IMR-90 (cell line): ENCODE measurements around the gene KRT4. TPM values are rescaled to one million over a fixed set of nuclear protein-coding genes. Genes with fewer than 3 reads are reported as not detected.
A peak's percentile ranks its signal among the peaks of the same experiment; 100 is the strongest.

Experiments used
- ATAC-seq: fragments of 200-7000 bp; cut with Tn5 transposase; 2 replicates; pipeline ENCODE4 v1.9.1; 2020; ENCODE audit warnings: low read depth, mild to moderate bottlenecking, moderate library complexity
- BruUV-seq: library from RNA; stranded (reverse); fragments of 400-500 nt; replicated peaks from 2 replicates; lab custom pipeline; 2021; lab: Mats Ljungman, UMichigan
- CTCF ChIA-PET: fragments of 300-600 bp; formaldehyde crosslinking; extraction: SDS; loops from one replicate; lab custom pipeline; 2021; ENCODE audit warnings: antibody characterized with exemption; lab: Yijun Ruan, JAX
- POLR2A ChIA-PET: fragments of 300-600 bp; sonication (Branson Sonifier 250); formaldehyde crosslinking; loops from one replicate; lab custom pipeline; 2022; ENCODE audit warnings: antibody characterized with exemption; ENCODE audit not compliant: unreplicated experiment; lab: Charles Lee
- DNase-seq: peaks from one replicate; pipeline ENCODE4 v3.0.0; 2013
- H2AFZ ChIP-seq: replicated peaks from 2 replicates; pipeline ENCODE3; 2013; ENCODE audit warnings: low read length, mild to moderate bottlenecking; ENCODE audit not compliant: poor library complexity
- H2AK5ac ChIP-seq: 2 replicates; pipeline ENCODE4 v1.6.1; 2013; ENCODE audit warnings: low read depth, low read length, inconsistent platforms
- H2AK9ac ChIP-seq: replicated peaks from 2 replicates; pipeline ENCODE3; 2013; ENCODE audit warnings: mild to moderate bottlenecking, low read depth, low read length, moderate library complexity; ENCODE audit not compliant: poor library complexity
- H2BK120ac ChIP-seq: 2 replicates; pipeline ENCODE4 v1.6.1; 2013; ENCODE audit warnings: low read depth, low read length, inconsistent platforms
- H2BK15ac ChIP-seq: 3 replicates; pipeline ENCODE4 v1.6.1; 2013; ENCODE audit warnings: low read depth, low read length, inconsistent platforms
- H2BK20ac ChIP-seq: 2 replicates; pipeline ENCODE4 v1.6.1; 2013; ENCODE audit warnings: low read depth, mild to moderate bottlenecking, inconsistent platforms, low read length, moderate library complexity
- H2BK5ac ChIP-seq: 2 replicates; pipeline ENCODE4 v1.6.1; 2013; ENCODE audit warnings: mild to moderate bottlenecking, low read depth, low read length, inconsistent platforms; ENCODE audit not compliant: poor library complexity, severe bottlenecking
- H3K14ac ChIP-seq: replicated peaks from 2 replicates; pipeline ENCODE4 v1.6.1; 2013; ENCODE audit warnings: low read depth, low read length, inconsistent platforms
- H3K18ac ChIP-seq: 2 replicates; pipeline ENCODE4 v1.6.1; 2013; ENCODE audit warnings: low read depth, low read length, control low read depth
- H3K23ac ChIP-seq: 2 replicates; pipeline ENCODE4 v1.6.1; 2013; ENCODE audit warnings: low read depth, low read length, inconsistent platforms
- H3K27ac ChIP-seq: 2 replicates; pipeline ENCODE4 v1.5.1; 2013; ENCODE audit warnings: mild to moderate bottlenecking, control low read depth, low read length; ENCODE audit not compliant: insufficient read depth
- H3K27me3 ChIP-seq: 2 replicates; pipeline ENCODE4 v1.6.1; 2013; ENCODE audit warnings: low read length; ENCODE audit not compliant: control insufficient read depth, insufficient read depth
- H3K36me3 ChIP-seq: 2 replicates; pipeline ENCODE4 v1.6.1; 2013; ENCODE audit warnings: low read length, mixed read lengths; ENCODE audit not compliant: control insufficient read depth, insufficient read depth
- H3K4ac ChIP-seq: 2 replicates; pipeline ENCODE4 v1.6.1; 2013; ENCODE audit warnings: low read depth, low read length, inconsistent platforms
- H3K4me1 ChIP-seq: 2 replicates; pipeline ENCODE4 v1.6.1; 2013; ENCODE audit warnings: low read length, mixed read lengths; ENCODE audit not compliant: control insufficient read depth, insufficient read depth
- H3K4me2 ChIP-seq: 2 replicates; pipeline ENCODE4 v1.6.1; 2013; ENCODE audit warnings: low read depth, mild to moderate bottlenecking, control low read depth, low read length, moderate library complexity
- H3K4me3 ChIP-seq: 2 replicates; pipeline ENCODE4 v1.5.1; 2013; ENCODE audit warnings: low read depth, mild to moderate bottlenecking, control low read depth, low read length, moderate library complexity; ENCODE audit not compliant: insufficient read depth
- H3K56ac ChIP-seq: 2 replicates; pipeline ENCODE4 v1.6.1; 2013; ENCODE audit warnings: low read length, inconsistent platforms; ENCODE audit not compliant: insufficient read depth; ENCODE audit errors: extremely low read depth
- H3K79me1 ChIP-seq, 2 experiments: 2 replicates each; pipeline ENCODE4 v1.6.1; 2013; ENCODE audit warnings: low read length in 2 of 2, inconsistent platforms in 1 of 2, low read depth in 1 of 2
- H3K9ac ChIP-seq: 2 replicates; pipeline ENCODE4 v1.6.1; 2013; ENCODE audit warnings: low read depth, low read length, control low read depth
- H3K9me1 ChIP-seq: 2 replicates; pipeline ENCODE4 v1.6.1; 2013; ENCODE audit warnings: low read length, inconsistent platforms; ENCODE audit not compliant: insufficient read depth
- H3K9me3 ChIP-seq: 2 replicates; pipeline ENCODE4 v1.6.1; 2013; ENCODE audit warnings: low read length; ENCODE audit not compliant: control insufficient read depth, insufficient read depth
- H4K20me1 ChIP-seq: 2 replicates; pipeline ENCODE4 v1.6.1; 2013; ENCODE audit warnings: low read length, inconsistent platforms; ENCODE audit not compliant: insufficient read depth
- H4K5ac ChIP-seq: 2 replicates; pipeline ENCODE4 v1.6.1; 2013; ENCODE audit warnings: mild to moderate bottlenecking, low read depth, low read length, control low read depth
- H4K8ac ChIP-seq, 2 experiments: 2 replicates each; pipeline ENCODE4 v1.6.1; 2013; ENCODE audit warnings: low read depth in 2 of 2, low read length in 2 of 2, control low read depth in 1 of 2, inconsistent platforms in 1 of 2
- H4K91ac ChIP-seq: 2 replicates; pipeline ENCODE4 v1.6.1; 2013; ENCODE audit warnings: low read depth, low read length, inconsistent platforms; ENCODE audit not compliant: insufficient read depth
- CHD1 ChIP-seq: IDR thresholded peaks from 2 replicates; pipeline ENCODE4 v1.6.1; 2012; ENCODE audit warnings: low read depth, low read length, improper control_type of control experiment
- FOS ChIP-seq: fragments of 150-350 bp; IDR thresholded peaks from 2 replicates; pipeline ENCODE4 v1.6.1; 2016; ENCODE audit warnings: low read depth, low read length
- MAFK ChIP-seq: IDR thresholded peaks from 2 replicates; pipeline ENCODE4 v1.6.1; 2012; ENCODE audit warnings: low read depth, low read length, improper control_type of control experiment
- MXI1 ChIP-seq: IDR thresholded peaks from 2 replicates; pipeline ENCODE4 v1.6.1; 2012; ENCODE audit warnings: low read depth, mild to moderate bottlenecking, low read length, moderate library complexity, borderline replicate concordance
- NFE2L2 ChIP-seq: fragments of 150-350 bp; IDR thresholded peaks from 2 replicates; pipeline ENCODE4 v1.6.1; 2016; ENCODE audit warnings: low read depth, mild to moderate bottlenecking, low read length
- POLR2A ChIP-seq: IDR thresholded peaks from 2 replicates; pipeline ENCODE4 v1.6.1; 2012; ENCODE audit warnings: mild to moderate bottlenecking, low read depth, low read length
- RAD21 ChIP-seq: IDR thresholded peaks from 2 replicates; pipeline ENCODE4 v1.6.1; 2012; ENCODE audit warnings: low read length, improper control_type of control experiment
- SMC3 ChIP-seq: fragments of 150-350 bp; IDR thresholded peaks from 2 replicates; pipeline ENCODE4 v1.6.1; 2016; ENCODE audit warnings: low read depth, mild to moderate bottlenecking, antibody characterized with exemption, low read length, moderate library complexity
- USF2 ChIP-seq: fragments of 150-350 bp; IDR thresholded peaks from 2 replicates; pipeline ENCODE4 v1.6.1; 2017; ENCODE audit warnings: mild to moderate bottlenecking, antibody characterized with exemption, low read length, low read depth
- WGBS, 2 experiments: methylation state at CpG; one replicate each; pipeline versions ENCODE4 v1.1.5 to v1.1.7; 2013; ENCODE audit warnings: missing lambda C conversion rate in 2 of 2; ENCODE audit not compliant: insufficient read length in 1 of 2; ENCODE audit errors: extremely low coverage in 2 of 2; 5-methylcytosine and 5-hydroxymethylcytosine counted together
- dilution Hi-C: fragments of 300-500 bp; cut with HindIII; formaldehyde crosslinking; loops from one replicate; pipeline ENCODE4 v1.14.3; 2018; ENCODE audit warnings: low sequenced_read_pairs; ENCODE audit not compliant: unreplicated experiment
- in situ Hi-C: fragments of 300-500 bp; cut with MboI; formaldehyde crosslinking; loops from 3 replicates; pipeline ENCODE4 v1.14.3; 2019; ENCODE audit warnings: low sequenced_read_pairs, inconsistent platforms, mixed read lengths
- intact Hi-C: fragments of 100-400 bp; cut with micrococcal nuclease; formaldehyde crosslinking; loops from 2 replicates; pipeline ENCODE4 v1.10.0; 2022
- polyA plus RNA-seq, 3 experiments: library from polyadenylated mRNA; depleted of rRNA; stranded (reverse); fragments of >200 nt; gene quantifications; 2 replicates each; pipeline ENCODE4 v1.2.3, GENCODE V29; 2012; ENCODE audit warnings: low replicate concordance in 1 of 3
- total RNA-seq: library from RNA; depleted of rRNA; stranded (reverse); fragments of >200 nt; gene quantifications from 2 replicates; pipeline ENCODE4 v1.2.3, GENCODE V29; 2012

The KRT4 gene
- total and polyA plus RNA-seq, 2 of the 4 experiments (the other 2 are of a cell fraction) = under 0.01 to 0.07 TPM

- Histone ChIP-seq H3K9ac (no peak overlapping the region), H2BK120ac (no peak overlapping the region), H4K20me1 (no peaks in the 10 kb centered on the region; the same call in 1 of the 2 replicates), H2AFZ (no peak overlapping the region), H3K4me3 (no peak overlapping the region), H3K14ac (no peak overlapping the region), H4K5ac (no peak overlapping the region), H4K8ac (no peak overlapping the region), H2BK15ac (no peak overlapping the region), H2BK20ac (no peak overlapping the region), H3K56ac (no peak overlapping the region), H4K91ac (no peak overlapping the region), H3K18ac (no peak overlapping the region), H3K79me1 (no peaks in the 10 kb centered on the region), H3K9me1 (peaks cover 3% of the 10 kb centered on the region; the same call in 1 of the 2 replicates), H3K27me3 (peaks cover 29% of the 10 kb centered on the region), H3K27ac (no peak overlapping the region), H2BK5ac (no peak overlapping the region), H3K36me3 (no peaks in the 10 kb centered on the region), H3K4ac (no peak overlapping the region), H3K23ac (no peak overlapping the region), H3K4me2 (no peak overlapping the region), H2AK5ac (no peak overlapping the region), H3K9me3 (no peaks in the 10 kb centered on the region), H2AK9ac (no peak overlapping the region), H3K4me1 (no peaks in the 10 kb centered on the region)
- TF ChIP-seq SMC3 (no peak), CHD1 (no peak), POLR2A (no peak), MAFK (no peak), NFE2L2 (no peak), USF2 (no peak), MXI1 (no peak), FOS (no peak), RAD21 (no peak)
- dilution Hi-C loops (no loop called here), in situ Hi-C loops (no loop called here), intact Hi-C loops (no loop called here)
- BruUV-seq = no TSS peak
- ATAC-seq (no peak), DNase-seq (peak; percentile 37)
- ChIA-PET CTCF (interaction anchor here (1.0 kb wide), 1 partner anchor 12 kb away, joined by 3 read pairs; no protein-coding TSS in a partner anchor), POLR2A (no interaction called here)
- WGBS, 2 experiments = no CpG with 5 or more reads among the region's 5 CpGs
These were observed 19.2 kb downstream of the KRT4 start for GRCh38 chr12:52794479-52795331.
